VCaP (cell line): Measurements from ENCODE around the gene DENND2C.

Source experiments
- H3K27ac ChIP-seq: fragments of 450-650 bp; 2 replicates; pipeline ENCODE4 v1.5.1; 2017
- CTCF ChIP-seq: fragments of 450-650 bp; conservative IDR thresholded peaks from 2 replicates; pipeline ENCODE4 v1.5.1; 2017; ENCODE audit warnings: mild to moderate bottlenecking, moderate library complexity

The DENND2C gene

GRCh38 chr1:114676115-114676514 is 6.3 kb upstream of the DENND2C start:
- no peak for TF ChIP-seq CTCF
- H3K27ac ChIP-seq = no peak overlapping the region

GRCh38 chr1:114671939-114672275 is 2.1 kb upstream of the DENND2C start:
- no peak overlapping the region for H3K27ac ChIP-seq

GRCh38 chr1:114671011-114671938 is 1.4 kb upstream of the DENND2C start:
- no peak overlapping the region for H3K27ac ChIP-seq

More at GRCh38 chr1:114671939-114672275, 2.1 kb upstream of the DENND2C start:
- TF ChIP-seq CTCF = no peak

GRCh38 chr1:114670083-114671010 is 498 bp upstream of the DENND2C start:
- TF ChIP-seq CTCF = no peak
- H3K27ac ChIP-seq = peak overlapping the region; percentile 36

More at GRCh38 chr1:114671011-114671938, 1.4 kb upstream of the DENND2C start:
- peak; percentile 65 for TF ChIP-seq CTCF

GRCh38 chr1:114668784-114669561 is 876 bp downstream of the DENND2C start:
- H3K27ac ChIP-seq = peak overlapping the region; percentile 36
- TF ChIP-seq CTCF = no peak

GRCh38 chr1:114668373-114668772 is 1.5 kb downstream of the DENND2C start:
- H3K27ac ChIP-seq = no peak overlapping the region
- no peak for TF ChIP-seq CTCF

GRCh38 chr1:114666954-114667353 is 2.9 kb downstream of the DENND2C start:
- no peak overlapping the region for H3K27ac ChIP-seq
- TF ChIP-seq CTCF = no peak
